HepG2 (cell line): ENCODE data around the gene C2orf49. TPM values are rescaled to one million over a fixed set of nuclear protein-coding genes. Genes with fewer than 3 reads are reported as not detected.

ENCODE experiments used
- ATAC-seq: fragments of 200-7000 bp; cut with Tn5 transposase; 3 replicates; pipeline ENCODE4 v1.9.1; 2020; ENCODE audit warnings: mild to moderate bottlenecking, moderate library complexity
- BruUV-seq: library from RNA; stranded (reverse); fragments of 400-500 nt; replicated peaks from 2 replicates; lab custom pipeline; 2021; lab: Mats Ljungman, UMichigan
- CTCF ChIA-PET: fragments of 300-600 bp; formaldehyde crosslinking; extraction: SDS; loops from one replicate; lab custom pipeline; 2021; ENCODE audit warnings: low total read pairs, inconsistent platforms, low intra/inter-chr PET ratio; lab: Yijun Ruan, JAX
- POLR2A ChIA-PET: fragments of 350-600 bp; sonication (Branson Sonifier 250); formaldehyde crosslinking; loops from one replicate; lab custom pipeline; 2020; ENCODE audit warnings: antibody characterized with exemption, inconsistent platforms; lab: Yijun Ruan, JAX
- DNase-seq: peaks from one replicate; pipeline ENCODE4 v3.0.0-alpha.2; 2015; ENCODE audit warnings: low spot score
- FAIRE-seq: peaks from 3 replicates; lab custom pipeline; 2011; peaks lifted over from hg19 to GRCh38; lab: Jason Lieb, UNC
- H2AFZ ChIP-seq: one replicate; pipeline ENCODE4 v1.6.1; 2011; ENCODE audit warnings: low read length, inconsistent platforms
- H3K27ac ChIP-seq: fragments of 300-600 bp; 3 replicates; pipeline ENCODE4 v1.8.0; 2011; ENCODE audit warnings: mixed run types, mild to moderate bottlenecking, mixed read lengths, low read length, inconsistent platforms; ENCODE audit not compliant: insufficient read depth; ENCODE audit errors: extremely low read length
- H3K27me3 ChIP-seq, 2 experiments: fragments of 200-600 bp in 1 of 2; 2 replicates in 1 of 2; 3 replicates in 1 of 2; pipeline versions ENCODE4 v1.6.0 to v1.8.0; 2011; ENCODE audit warnings: low read length in 2 of 2, mild to moderate bottlenecking in 2 of 2, moderate library complexity in 2 of 2, inconsistent platforms in 1 of 2; ENCODE audit not compliant: insufficient read depth in 2 of 2, control insufficient read depth in 1 of 2
- H3K36me3 ChIP-seq, 2 experiments: fragments of 200-600 bp in 1 of 2; replicated peaks in 1 of 2; 2 replicates in 1 of 2; 3 replicates in 1 of 2; pipeline versions ENCODE4 v1.5.1 to v1.8.0; 2011; ENCODE audit warnings: low read length in 2 of 2, inconsistent platforms in 1 of 2; ENCODE audit not compliant: insufficient read depth in 2 of 2, control insufficient read depth in 1 of 2
- H3K4me1 ChIP-seq: 2 replicates; pipeline ENCODE4 v1.5.1; 2012; ENCODE audit warnings: low read length, inconsistent platforms; ENCODE audit not compliant: insufficient read depth
- H3K4me2 ChIP-seq: 2 replicates; pipeline ENCODE4 v1.6.0; 2011; ENCODE audit warnings: low read depth, low read length, inconsistent platforms
- H3K4me3 ChIP-seq, 3 experiments: fragments of 200-600 bp in 1 of 3; sonication (generic), shearing (Covaris generic) in 1 of 3; replicated peaks in 1 of 3; 2 replicates each; pipeline ENCODE4 v1.5.1; 2011 to 2016; ENCODE audit warnings: low read length in 3 of 3, inconsistent platforms in 2 of 3, low read depth in 2 of 3, mild to moderate bottlenecking in 2 of 3, control low read depth in 1 of 3, mixed read lengths in 1 of 3; ENCODE audit not compliant: insufficient read depth in 1 of 3
- H3K79me2 ChIP-seq: one replicate; pipeline ENCODE4 v1.6.1; 2011; ENCODE audit warnings: low read length, inconsistent platforms; ENCODE audit not compliant: insufficient read depth
- H3K9ac ChIP-seq: 2 replicates; pipeline ENCODE4 v1.6.0; 2011; ENCODE audit warnings: mild to moderate bottlenecking, low read depth, low read length, inconsistent platforms; ENCODE audit not compliant: insufficient read depth
- H3K9me3 ChIP-seq: 2 replicates; pipeline ENCODE4 v1.5.1; 2012; ENCODE audit warnings: mild to moderate bottlenecking, low read length
- H4K20me1 ChIP-seq: 2 replicates; pipeline ENCODE4 v1.6.0; 2011; ENCODE audit warnings: inconsistent platforms, mild to moderate bottlenecking, low read length, moderate library complexity; ENCODE audit not compliant: insufficient read depth
- AHR ChIP-seq: IDR thresholded peaks from 2 replicates; pipeline ENCODE4 v1.6.1; 2018; ENCODE audit warnings: missing genetic modification reagents, missing compliant biosample characterization
- ATF2 ChIP-seq: sonication (generic); formaldehyde crosslinking; IDR thresholded peaks from 2 replicates; pipeline ENCODE4 v1.4.0; 2020; ENCODE audit warnings: missing genetic modification reagents
- POLR2AphosphoS2 ChIP-seq: IDR thresholded peaks from 2 replicates; pipeline ENCODE4 v1.6.1; 2011; ENCODE audit warnings: low read depth, low read length, improper control_type of control experiment
- SIN3A ChIP-seq: IDR thresholded peaks from 2 replicates; pipeline ENCODE4 v1.6.1; 2011; ENCODE audit warnings: low read depth, mild to moderate bottlenecking, control low read depth, low read length, borderline replicate concordance
- SIX1 ChIP-seq: sonication (generic); formaldehyde crosslinking; IDR thresholded peaks from 2 replicates; pipeline ENCODE4 v1.4.0; 2020; ENCODE audit warnings: missing genetic modification reagents, borderline replicate concordance
- ZNF607 ChIP-seq: sonication (generic); formaldehyde crosslinking; IDR thresholded peaks from 2 replicates; pipeline ENCODE4 v1.5.1; 2020; ENCODE audit warnings: missing genetic modification reagents, mild to moderate bottlenecking, borderline replicate concordance
- ZSCAN12 ChIP-seq: sonication (generic); formaldehyde crosslinking; IDR thresholded peaks from 2 replicates; pipeline ENCODE4 v1.9.0; 2021; ENCODE audit warnings: mild to moderate bottlenecking, missing genetic modification reagents
- WGBS: methylation state at CpG from one replicate; pipeline ENCODE4 v1.1.6; 2017; ENCODE audit warnings: low lambda C conversion rate; 5-methylcytosine and 5-hydroxymethylcytosine counted together
- in situ Hi-C: cut with HindIII; loops from 2 replicates; pipeline ENCODE4 v1.10.0; 2017; ENCODE audit warnings: low pct_unique_long_range_greater_than_20kb; ENCODE audit not compliant: extremely low pct_ligation_motif_present
- intact Hi-C: fragments of 100-400 bp; cut with micrococcal nuclease; formaldehyde crosslinking; loops from one replicate; pipeline ENCODE4 v1.10.0; 2022; ENCODE audit not compliant: unreplicated experiment
- polyA plus RNA-seq, 8 experiments: library from polyadenylated mRNA; depleted of rRNA in 3 of 8; stranded (reverse) in 7 of 8; unstranded in 1 of 8; fragments of >200 nt; fragmentation: Illumina TruSeq in 4 of 8; extraction: Trizol in 4 of 8; gene quantifications; 2 replicates each; pipeline versions ENCODE4 v1.2.1 to v1.2.3, GENCODE V29; 2011 to 2016; ENCODE audit warnings: low read depth in 4 of 8, missing spikeins in 1 of 8, mixed read lengths in 1 of 8; ENCODE audit not compliant: insufficient read depth in 1 of 8
- total RNA-seq, 5 experiments: library from RNA; depleted of rRNA; stranded (reverse); fragments of >200 nt; fragmentation: Illumina TruSeq; extraction: Trizol; gene quantifications; 2 replicates each; pipeline ENCODE4 v1.2.3, GENCODE V29; 2016; ENCODE audit warnings: low read depth in 1 of 5
- TF ChIP-seq, protein P1 (sequence below): sonication (generic); formaldehyde crosslinking; IDR thresholded peaks from 2 replicates; pipeline ENCODE4 v1.4.0; 2020; ENCODE audit warnings: missing genetic modification reagents
- TF ChIP-seq, protein P2 (sequence below): sonication (generic); formaldehyde crosslinking; IDR thresholded peaks from 2 replicates; pipeline ENCODE4 v1.4.0; 2020; ENCODE audit warnings: missing genetic modification reagents, mild to moderate bottlenecking, borderline replicate concordance
- TF ChIP-seq, protein P3 (sequence below): sonication (generic); formaldehyde crosslinking; IDR thresholded peaks from 2 replicates; pipeline ENCODE4 v1.9.0; 2022; ENCODE audit warnings: missing genetic modification reagents, mild to moderate bottlenecking, borderline replicate concordance
- TF ChIP-seq, protein P4 (sequence below): sonication (generic); formaldehyde crosslinking; IDR thresholded peaks from 2 replicates; pipeline ENCODE4 v1.8.0; 2022; ENCODE audit warnings: missing genetic modification reagents, mild to moderate bottlenecking, borderline replicate concordance

The C2orf49 gene
- total and polyA plus RNA-seq, 2 of the 13 experiments (the other 11 are each of a cell fraction or from before 2014, with no cell fraction given), result 24.7 to 28.8 TPM

- 88% methylated on average over 9 of the region's 9 CpGs for WGBS
- ATAC-seq, result no peak
- Histone ChIP-seq H3K4me2 (no peak overlapping the region), H3K9me3 (no peaks in the 10 kb centered on the region), H4K20me1 (no peaks in the 10 kb centered on the region), H3K79me2 (no peaks in the 10 kb centered on the region), H3K36me3 (peaks cover 9 to 12% of the 10 kb centered on the region in 2 experiments; a peak in 4 of 5 replicates), H3K4me3 (no peak overlapping the region), H3K27me3 (no peaks in the 10 kb centered on the region), H2AFZ (no peak overlapping the region), H3K9ac (no peak overlapping the region), H3K27ac (no peak overlapping the region), H3K4me1 (peaks cover 8% of the 10 kb centered on the region)
- TF ChIP-seq, protein P1, sequence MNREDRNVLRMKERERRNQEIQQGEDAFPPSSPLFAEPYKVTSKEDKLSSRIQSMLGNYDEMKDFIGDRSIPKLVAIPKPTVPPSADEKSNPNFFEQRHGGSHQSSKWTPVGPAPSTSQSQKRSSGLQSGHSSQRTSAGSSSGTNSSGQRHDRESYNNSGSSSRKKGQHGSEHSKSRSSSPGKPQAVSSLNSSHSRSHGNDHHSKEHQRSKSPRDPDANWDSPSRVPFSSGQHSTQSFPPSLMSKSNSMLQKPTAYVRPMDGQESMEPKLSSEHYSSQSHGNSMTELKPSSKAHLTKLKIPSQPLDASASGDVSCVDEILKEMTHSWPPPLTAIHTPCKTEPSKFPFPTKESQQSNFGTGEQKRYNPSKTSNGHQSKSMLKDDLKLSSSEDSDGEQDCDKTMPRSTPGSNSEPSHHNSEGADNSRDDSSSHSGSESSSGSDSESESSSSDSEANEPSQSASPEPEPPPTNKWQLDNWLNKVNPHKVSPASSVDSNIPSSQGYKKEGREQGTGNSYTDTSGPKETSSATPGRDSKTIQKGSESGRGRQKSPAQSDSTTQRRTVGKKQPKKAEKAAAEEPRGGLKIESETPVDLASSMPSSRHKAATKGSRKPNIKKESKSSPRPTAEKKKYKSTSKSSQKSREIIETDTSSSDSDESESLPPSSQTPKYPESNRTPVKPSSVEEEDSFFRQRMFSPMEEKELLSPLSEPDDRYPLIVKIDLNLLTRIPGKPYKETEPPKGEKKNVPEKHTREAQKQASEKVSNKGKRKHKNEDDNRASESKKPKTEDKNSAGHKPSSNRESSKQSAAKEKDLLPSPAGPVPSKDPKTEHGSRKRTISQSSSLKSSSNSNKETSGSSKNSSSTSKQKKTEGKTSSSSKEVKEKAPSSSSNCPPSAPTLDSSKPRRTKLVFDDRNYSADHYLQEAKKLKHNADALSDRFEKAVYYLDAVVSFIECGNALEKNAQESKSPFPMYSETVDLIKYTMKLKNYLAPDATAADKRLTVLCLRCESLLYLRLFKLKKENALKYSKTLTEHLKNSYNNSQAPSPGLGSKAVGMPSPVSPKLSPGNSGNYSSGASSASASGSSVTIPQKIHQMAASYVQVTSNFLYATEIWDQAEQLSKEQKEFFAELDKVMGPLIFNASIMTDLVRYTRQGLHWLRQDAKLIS (CRISPR knock-in tag), result no peak
- TF ChIP-seq, protein P2, sequence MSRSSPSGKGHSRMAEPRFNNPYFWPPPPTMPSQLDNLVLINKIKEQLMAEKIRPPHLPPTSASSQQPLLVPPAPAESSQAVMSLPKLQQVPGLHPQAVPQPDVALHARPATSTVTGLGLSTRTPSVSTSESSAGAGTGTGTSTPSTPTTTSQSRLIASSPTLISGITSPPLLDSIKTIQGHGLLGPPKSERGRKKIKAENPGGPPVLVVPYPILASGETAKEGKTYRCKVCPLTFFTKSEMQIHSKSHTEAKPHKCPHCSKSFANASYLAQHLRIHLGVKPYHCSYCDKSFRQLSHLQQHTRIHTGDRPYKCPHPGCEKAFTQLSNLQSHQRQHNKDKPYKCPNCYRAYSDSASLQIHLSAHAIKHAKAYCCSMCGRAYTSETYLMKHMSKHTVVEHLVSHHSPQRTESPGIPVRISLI, result no peak
- no peak for TF ChIP-seq SIN3A
- no peak for TF ChIP-seq ATF2
- TF ChIP-seq, protein P3, sequence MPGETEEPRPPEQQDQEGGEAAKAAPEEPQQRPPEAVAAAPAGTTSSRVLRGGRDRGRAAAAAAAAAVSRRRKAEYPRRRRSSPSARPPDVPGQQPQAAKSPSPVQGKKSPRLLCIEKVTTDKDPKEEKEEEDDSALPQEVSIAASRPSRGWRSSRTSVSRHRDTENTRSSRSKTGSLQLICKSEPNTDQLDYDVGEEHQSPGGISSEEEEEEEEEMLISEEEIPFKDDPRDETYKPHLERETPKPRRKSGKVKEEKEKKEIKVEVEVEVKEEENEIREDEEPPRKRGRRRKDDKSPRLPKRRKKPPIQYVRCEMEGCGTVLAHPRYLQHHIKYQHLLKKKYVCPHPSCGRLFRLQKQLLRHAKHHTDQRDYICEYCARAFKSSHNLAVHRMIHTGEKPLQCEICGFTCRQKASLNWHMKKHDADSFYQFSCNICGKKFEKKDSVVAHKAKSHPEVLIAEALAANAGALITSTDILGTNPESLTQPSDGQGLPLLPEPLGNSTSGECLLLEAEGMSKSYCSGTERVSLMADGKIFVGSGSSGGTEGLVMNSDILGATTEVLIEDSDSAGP (CRISPR knock-in tag), result no peak
- TF ChIP-seq, protein P4, sequence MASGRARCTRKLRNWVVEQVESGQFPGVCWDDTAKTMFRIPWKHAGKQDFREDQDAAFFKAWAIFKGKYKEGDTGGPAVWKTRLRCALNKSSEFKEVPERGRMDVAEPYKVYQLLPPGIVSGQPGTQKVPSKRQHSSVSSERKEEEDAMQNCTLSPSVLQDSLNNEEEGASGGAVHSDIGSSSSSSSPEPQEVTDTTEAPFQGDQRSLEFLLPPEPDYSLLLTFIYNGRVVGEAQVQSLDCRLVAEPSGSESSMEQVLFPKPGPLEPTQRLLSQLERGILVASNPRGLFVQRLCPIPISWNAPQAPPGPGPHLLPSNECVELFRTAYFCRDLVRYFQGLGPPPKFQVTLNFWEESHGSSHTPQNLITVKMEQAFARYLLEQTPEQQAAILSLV, result no peak
- TF ChIP-seq AHR (CRISPR knock-in tag), result no peak
- TF ChIP-seq ZNF607 (CRISPR knock-in tag), result no peak
- TF ChIP-seq ZSCAN12 (CRISPR knock-in tag), result no peak
- no peak for TF ChIP-seq POLR2AphosphoS2
- TF ChIP-seq SIX1 (CRISPR knock-in tag), result no peak
- ChIA-PET POLR2A (no interaction called here), CTCF (no interaction called here)
- intact Hi-C loops, result no loop called here
- in situ Hi-C loops, result no loop called here
- no TSS peak for BruUV-seq
- FAIRE-seq, result no peak
- no peak for DNase-seq
Measured at GRCh38 chr2:105380432-105381100, 43.2 kb downstream of the C2orf49 start.
